PFSK-1 (cell line): Measurements from ENCODE around the gene LRBA.

Experiments
- FOXP2 ChIP-seq: optimal IDR thresholded peaks from 2 replicates; pipeline ENCODE3; 2011; ENCODE audit warnings: borderline replicate concordance, control low read depth, inconsistent platforms; ENCODE audit not compliant: insufficient read depth; ENCODE audit errors: extremely low read length, extremely low read depth
- POLR2AphosphoS5 ChIP-seq: IDR thresholded peaks from 2 replicates; pipeline ENCODE4 v1.6.1; 2012; ENCODE audit warnings: low read depth, mild to moderate bottlenecking, control low read depth, low read length, moderate library complexity
- SIN3A ChIP-seq: IDR thresholded peaks from 2 replicates; pipeline ENCODE4 v1.6.1; 2012; ENCODE audit warnings: mild to moderate bottlenecking, low read length, moderate library complexity, borderline replicate concordance; ENCODE audit not compliant: insufficient read depth
- TAF1 ChIP-seq: IDR thresholded peaks from 2 replicates; pipeline ENCODE4 v1.6.1; 2012; ENCODE audit warnings: low read length, control low read depth, borderline replicate concordance; ENCODE audit not compliant: insufficient read depth
- TF ChIP-seq, protein P1 (sequence below), 2 experiments: IDR thresholded peaks; 2 replicates each; pipeline versions ENCODE4 v1.6.1 to v1.8.0; 2011 to 2012; ENCODE audit warnings: low read depth in 2 of 2, low read length in 2 of 2, control low read depth in 1 of 2, inconsistent platforms in 1 of 2, mild to moderate bottlenecking in 1 of 2, moderate library complexity in 1 of 2; ENCODE audit not compliant: insufficient read depth in 1 of 2

The LRBA gene

DNA sequence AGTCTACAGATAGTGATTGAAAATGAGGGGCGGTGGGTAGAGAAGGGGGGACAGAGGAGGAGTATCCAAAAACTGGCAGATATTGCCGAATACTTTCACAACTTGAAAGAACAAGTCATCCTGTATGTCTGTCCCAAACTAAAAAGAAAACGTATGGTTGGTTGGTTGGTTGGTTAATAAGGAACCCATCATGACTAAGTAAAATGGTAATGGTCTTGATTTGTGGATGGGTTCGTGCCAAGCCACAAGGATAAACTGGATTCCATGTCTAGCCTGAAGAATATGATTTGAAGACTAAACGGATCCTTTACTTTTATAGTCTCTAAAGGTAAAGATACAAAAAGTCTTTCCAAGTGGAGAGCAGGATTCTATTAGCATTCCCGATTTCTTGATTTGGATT, 728.4 kb downstream of the LRBA start:
- TF ChIP-seq, protein P1, sequence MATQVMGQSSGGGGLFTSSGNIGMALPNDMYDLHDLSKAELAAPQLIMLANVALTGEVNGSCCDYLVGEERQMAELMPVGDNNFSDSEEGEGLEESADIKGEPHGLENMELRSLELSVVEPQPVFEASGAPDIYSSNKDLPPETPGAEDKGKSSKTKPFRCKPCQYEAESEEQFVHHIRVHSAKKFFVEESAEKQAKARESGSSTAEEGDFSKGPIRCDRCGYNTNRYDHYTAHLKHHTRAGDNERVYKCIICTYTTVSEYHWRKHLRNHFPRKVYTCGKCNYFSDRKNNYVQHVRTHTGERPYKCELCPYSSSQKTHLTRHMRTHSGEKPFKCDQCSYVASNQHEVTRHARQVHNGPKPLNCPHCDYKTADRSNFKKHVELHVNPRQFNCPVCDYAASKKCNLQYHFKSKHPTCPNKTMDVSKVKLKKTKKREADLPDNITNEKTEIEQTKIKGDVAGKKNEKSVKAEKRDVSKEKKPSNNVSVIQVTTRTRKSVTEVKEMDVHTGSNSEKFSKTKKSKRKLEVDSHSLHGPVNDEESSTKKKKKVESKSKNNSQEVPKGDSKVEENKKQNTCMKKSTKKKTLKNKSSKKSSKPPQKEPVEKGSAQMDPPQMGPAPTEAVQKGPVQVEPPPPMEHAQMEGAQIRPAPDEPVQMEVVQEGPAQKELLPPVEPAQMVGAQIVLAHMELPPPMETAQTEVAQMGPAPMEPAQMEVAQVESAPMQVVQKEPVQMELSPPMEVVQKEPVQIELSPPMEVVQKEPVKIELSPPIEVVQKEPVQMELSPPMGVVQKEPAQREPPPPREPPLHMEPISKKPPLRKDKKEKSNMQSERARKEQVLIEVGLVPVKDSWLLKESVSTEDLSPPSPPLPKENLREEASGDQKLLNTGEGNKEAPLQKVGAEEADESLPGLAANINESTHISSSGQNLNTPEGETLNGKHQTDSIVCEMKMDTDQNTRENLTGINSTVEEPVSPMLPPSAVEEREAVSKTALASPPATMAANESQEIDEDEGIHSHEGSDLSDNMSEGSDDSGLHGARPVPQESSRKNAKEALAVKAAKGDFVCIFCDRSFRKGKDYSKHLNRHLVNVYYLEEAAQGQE (IDR thresholded peaks at IDR 0.05; ENCODE audit: insufficient read depth in 1 of 2, low read depth in 2 of 2, low read length in 2 of 2): no peak
- TF ChIP-seq FOXP2 (no peak), POLR2AphosphoS5 (no peak), SIN3A (no peak), TAF1 (no peak)

DNA sequence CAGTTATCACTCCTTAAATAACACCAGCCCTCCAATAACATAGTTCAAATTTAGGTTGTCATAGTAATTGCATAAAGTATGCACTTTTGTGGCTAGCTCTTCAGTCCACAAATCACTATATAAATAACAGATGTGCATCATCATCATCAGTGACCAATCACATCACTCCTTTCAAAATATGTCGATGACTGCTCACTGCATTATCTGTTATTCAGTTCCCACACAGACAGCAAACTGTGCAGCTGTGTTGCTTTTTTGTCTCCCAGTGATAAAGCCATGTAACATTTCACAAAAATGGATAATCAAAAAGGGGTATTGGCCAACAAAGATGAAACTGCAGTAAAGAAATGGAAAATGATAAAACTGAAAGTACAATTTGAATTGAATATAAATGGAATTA, 731.4 kb downstream of the LRBA start:
- TF ChIP-seq, protein P1 (IDR thresholded peaks at IDR 0.05; ENCODE audit: insufficient read depth in 1 of 2, low read depth in 2 of 2, low read length in 2 of 2): no peak
- TF ChIP-seq SIN3A (no peak), POLR2AphosphoS5 (no peak), FOXP2 (no peak), TAF1 (no peak)

DNA sequence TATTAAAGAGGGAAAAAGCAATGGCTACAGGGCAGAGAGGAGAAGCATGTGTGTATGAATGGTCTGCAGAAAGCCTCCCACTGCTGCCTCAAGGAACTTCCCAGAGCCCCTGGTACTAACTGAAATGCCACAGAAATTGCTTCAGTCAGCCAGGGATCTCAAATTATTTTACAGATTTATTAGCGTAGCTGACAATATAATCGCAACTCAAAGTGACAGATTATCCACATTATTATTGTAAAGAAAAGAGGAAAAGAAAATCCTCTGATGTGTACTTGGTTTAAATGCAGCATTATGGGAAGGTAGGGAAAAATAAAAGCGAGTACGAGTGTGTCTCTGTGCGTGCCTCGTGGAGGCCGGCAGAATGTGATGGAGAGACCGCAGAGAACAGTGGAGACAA, 734.1 kb downstream of the LRBA start:
- TF ChIP-seq, protein P1 (IDR thresholded peaks at IDR 0.05; ENCODE audit: insufficient read depth in 1 of 2, low read depth in 2 of 2, low read length in 2 of 2): no peak
- TF ChIP-seq FOXP2: no peak

DNA sequence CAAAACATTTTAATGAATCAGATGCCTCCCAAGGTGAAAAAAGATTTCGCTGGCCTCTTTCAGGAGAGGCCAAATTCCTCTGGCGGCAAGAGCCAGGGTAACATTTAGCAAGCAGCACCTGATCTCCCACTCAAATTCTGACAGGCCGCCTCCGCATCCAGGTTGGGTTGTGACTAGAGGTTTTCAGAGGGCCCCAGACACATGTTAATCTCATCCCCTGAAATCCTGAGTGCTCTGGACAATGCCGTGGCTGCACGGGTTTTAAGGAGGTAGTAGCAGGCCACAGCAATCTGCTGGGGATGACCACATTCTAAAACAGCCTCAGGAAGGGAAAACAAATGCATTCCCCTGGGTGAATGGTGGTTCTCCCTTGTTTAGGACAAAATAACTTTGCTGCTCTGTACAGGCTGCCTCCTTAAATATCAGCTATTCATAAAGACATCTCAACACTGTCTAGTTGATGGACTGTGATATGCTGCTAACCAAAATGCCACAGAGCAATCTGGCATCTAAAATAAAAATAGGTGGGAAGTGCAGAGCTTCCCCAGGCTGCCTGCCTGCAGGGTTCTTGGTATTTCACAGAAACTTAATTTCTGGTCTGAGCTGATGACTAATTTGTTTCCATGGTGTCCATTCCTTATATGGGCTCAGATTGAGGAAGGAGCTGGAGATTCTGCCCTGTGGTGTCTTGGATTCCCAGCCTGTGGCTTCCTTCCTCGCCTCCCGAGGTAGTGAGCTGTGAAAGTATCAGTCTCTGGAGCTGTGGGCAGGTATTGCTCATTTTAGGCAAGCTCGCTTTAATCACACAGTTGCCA, 734.8 kb downstream of the LRBA start:
- TF ChIP-seq, protein P1 (IDR thresholded peaks at IDR 0.05; ENCODE audit: insufficient read depth in 1 of 2, low read depth in 2 of 2, low read length in 2 of 2): no peak
- no peak for TF ChIP-seq POLR2AphosphoS5
- TF ChIP-seq TAF1: no peak

DNA sequence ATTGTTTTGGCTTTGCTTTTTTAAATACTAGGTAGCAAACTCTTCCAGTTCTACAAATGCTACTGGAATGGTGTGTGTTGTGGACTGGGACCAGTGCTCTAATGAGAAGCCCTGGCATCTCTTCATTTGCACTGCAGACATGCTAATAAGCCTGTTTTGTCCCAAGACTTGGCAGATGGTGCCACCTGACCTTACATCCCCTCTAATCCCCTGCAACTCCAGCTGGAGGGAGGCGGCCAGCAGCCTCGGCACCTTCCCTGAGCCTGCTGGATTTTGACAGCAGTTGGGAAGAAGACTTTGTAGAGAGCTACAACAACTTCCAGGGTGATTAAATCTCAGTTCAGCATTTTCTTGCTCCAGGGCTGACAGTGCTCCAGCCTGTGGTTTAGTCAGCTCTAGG, 736.9 kb downstream of the LRBA start:
- TF ChIP-seq SIN3A (no peak), TAF1 (no peak)
